Testis (tissue), 3 donors: ENCODE measurements around the gene EPDR1. TPM values are rescaled to one million over a fixed set of nuclear protein-coding genes. Genes with fewer than 3 reads are reported as not detected.
"Not testable (repeated sequence)": the region's sequence is repeated elsewhere in the genome, so short reads cannot be mapped to it uniquely, and the experiment has no call there.

Experiments
- DNase-seq: peaks from one replicate; pipeline ENCODE4 v3.0.0-alpha.2; 2019
- H3K27ac ChIP-seq, 2 donors: fragments of 200-600 bp; sonication (generic); one replicate each; pipeline ENCODE4 v1.5.1; 2019
- H3K27me3 ChIP-seq: fragments of 200-600 bp; sonication (generic); one replicate; pipeline ENCODE4 v1.5.1; 2019
- H3K36me3 ChIP-seq: fragments of 200-600 bp; sonication (generic); one replicate; pipeline ENCODE4 v1.5.1; 2017; ENCODE audit warnings: low read depth; ENCODE audit errors: missing control alignments
- H3K4me1 ChIP-seq: fragments of 200-600 bp; sonication (generic); one replicate; pipeline ENCODE4 v1.5.1; 2019
- H3K4me3 ChIP-seq, 2 donors: fragments of 200-600 bp; sonication (generic); one replicate each; pipeline ENCODE4 v1.5.1; 2017 to 2019
- H3K9me3 ChIP-seq: fragments of 200-600 bp; sonication (generic); one replicate; pipeline ENCODE4 v1.5.1; 2017
- POLR2A ChIP-seq: fragments of 450-650 bp; IDR thresholded peaks from one replicate; pipeline ENCODE4 v1.6.1; 2017; ENCODE audit warnings: antibody characterized with exemption, mild to moderate bottlenecking, moderate library complexity
- WGBS, 2 donors: methylation state at CpG; one replicate each; pipeline ENCODE4 v1.1.5; 2018; 5-methylcytosine and 5-hydroxymethylcytosine counted together
- intact Hi-C: fragments of 100-400 bp; cut with DNase I; formaldehyde crosslinking; loops from one replicate; pipeline ENCODE4 v1.15.1; 2023; ENCODE audit warnings: low total_unique reads
- polyA plus RNA-seq: library from polyadenylated mRNA; stranded (reverse); fragments of 350-450 nt; fragmentation: Illumina TruSeq; extraction: RNeasy Lipid Tissue Mini Kit (QIAGEN cat#74804); gene quantifications from one replicate; pipeline ENCODE4 v1.2.3, GENCODE V29; 2014; ENCODE audit warnings: low read depth, low replicate concordance; ENCODE audit not compliant: insufficient read depth
- total RNA-seq, 2 donors: library from RNA; depleted of rRNA; stranded (reverse); fragments of >200 nt; gene quantifications; one replicate each; pipeline ENCODE4 v1.2.3, GENCODE V29; 2016
- TF ChIP-seq, protein P1 (sequence below), 3 experiments: fragments of 450-650 bp in 2 of 3; fragments of 200-600 bp in 1 of 3; sonication (generic) in 1 of 3; IDR thresholded peaks; one replicate each; pipeline ENCODE4 v1.5.1; 2016 to 2019; ENCODE audit warnings: antibody characterized with exemption in 3 of 3, mild to moderate bottlenecking in 2 of 3, moderate library complexity in 1 of 3

Gene EPDR1
- total and polyA plus RNA-seq, 3 donors from 2014 or later = 30.4 to 34.8 (median 33.9) TPM

DNA sequence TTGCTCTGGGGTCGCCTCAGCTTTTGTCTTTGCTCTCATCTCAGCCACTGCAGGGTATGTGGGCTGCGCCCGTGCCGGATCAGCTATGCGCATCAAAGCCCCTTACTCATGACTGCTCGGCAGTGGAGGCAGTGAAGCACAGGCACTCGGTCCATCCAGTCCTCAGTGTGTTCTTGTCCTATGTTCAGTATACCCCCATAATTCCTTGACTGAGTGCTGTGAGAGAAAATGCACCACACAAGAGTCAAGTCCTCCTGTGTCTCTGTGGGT, 27.4 kb downstream of the EPDR1 start:
- intact Hi-C loops = no loop called here
- TF ChIP-seq POLR2A = no peak
- TF ChIP-seq, protein P1, sequence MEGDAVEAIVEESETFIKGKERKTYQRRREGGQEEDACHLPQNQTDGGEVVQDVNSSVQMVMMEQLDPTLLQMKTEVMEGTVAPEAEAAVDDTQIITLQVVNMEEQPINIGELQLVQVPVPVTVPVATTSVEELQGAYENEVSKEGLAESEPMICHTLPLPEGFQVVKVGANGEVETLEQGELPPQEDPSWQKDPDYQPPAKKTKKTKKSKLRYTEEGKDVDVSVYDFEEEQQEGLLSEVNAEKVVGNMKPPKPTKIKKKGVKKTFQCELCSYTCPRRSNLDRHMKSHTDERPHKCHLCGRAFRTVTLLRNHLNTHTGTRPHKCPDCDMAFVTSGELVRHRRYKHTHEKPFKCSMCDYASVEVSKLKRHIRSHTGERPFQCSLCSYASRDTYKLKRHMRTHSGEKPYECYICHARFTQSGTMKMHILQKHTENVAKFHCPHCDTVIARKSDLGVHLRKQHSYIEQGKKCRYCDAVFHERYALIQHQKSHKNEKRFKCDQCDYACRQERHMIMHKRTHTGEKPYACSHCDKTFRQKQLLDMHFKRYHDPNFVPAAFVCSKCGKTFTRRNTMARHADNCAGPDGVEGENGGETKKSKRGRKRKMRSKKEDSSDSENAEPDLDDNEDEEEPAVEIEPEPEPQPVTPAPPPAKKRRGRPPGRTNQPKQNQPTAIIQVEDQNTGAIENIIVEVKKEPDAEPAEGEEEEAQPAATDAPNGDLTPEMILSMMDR (IDR thresholded peaks at IDR 0.05) = no peak
- no peaks in the 10 kb centered on the region for H3K9me3 ChIP-seq
- no peak overlapping the region for H3K4me3 ChIP-seq
- H3K4me1 ChIP-seq = peaks cover 10% of the 10 kb centered on the region
- no peaks in the 10 kb centered on the region for H3K36me3 ChIP-seq
- 91 to 100% methylated on average over 2 to 7 of the region's 7 CpGs for WGBS, 2 donors
- no peak overlapping the region for H3K27ac ChIP-seq
- no peak for DNase-seq
- no peaks in the 10 kb centered on the region for H3K27me3 ChIP-seq

DNA sequence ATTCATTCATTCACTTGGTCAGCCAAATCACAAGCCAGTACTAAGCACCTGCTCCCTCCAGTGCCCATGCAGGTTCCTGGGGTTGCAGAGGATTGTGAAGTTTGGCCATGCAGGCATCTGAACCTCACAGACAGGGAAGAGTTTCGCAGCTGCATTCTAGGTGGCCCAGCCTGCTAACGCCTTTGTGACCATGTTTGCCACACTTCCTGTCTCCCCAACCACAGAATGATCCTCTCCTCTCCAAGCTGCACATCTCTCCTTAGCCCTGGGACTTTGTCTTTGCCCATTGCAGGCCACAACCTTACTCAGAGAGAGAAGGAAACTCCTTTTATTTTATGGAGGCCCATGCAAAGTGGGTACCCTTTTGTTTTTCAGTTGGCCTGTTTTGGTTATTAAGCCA, 31.8 kb downstream of the EPDR1 start:
- Histone ChIP-seq H3K4me3 (no peak overlapping the region), H3K36me3 (no peaks in the 10 kb centered on the region), H3K4me1 (no peaks in the 10 kb centered on the region), H3K9me3 (no peaks in the 10 kb centered on the region), H3K27me3 (no peaks in the 10 kb centered on the region), H3K27ac (no peak overlapping the region)
- TF ChIP-seq POLR2A = no peak
- TF ChIP-seq, protein P1 (IDR thresholded peaks at IDR 0.05) = no peak
- WGBS, 2 donors = 82 to 87% methylated on average over 2 of the region's 2 CpGs
- no peak for DNase-seq
- intact Hi-C loops = no loop called here

- H3K27ac ChIP-seq, H3K4me1 ChIP-seq, H3K27me3 ChIP-seq, H3K9me3 ChIP-seq, H3K4me3 ChIP-seq, H3K36me3 ChIP-seq, DNase-seq, intact Hi-C loops: not testable (repeated sequence)
- 93 to 100% methylated on average over 1 of the region's 1 CpG for WGBS, 2 donors
These were observed 33.8 kb downstream of the EPDR1 start for GRCh38 chr7:37954217-37954616.

- TF ChIP-seq POLR2A = no peak
- TF ChIP-seq, protein P1 (IDR thresholded peaks at IDR 0.05) = no peak
- no peak overlapping the region for H3K27ac ChIP-seq
- no peak for DNase-seq
- no peaks in the 10 kb centered on the region for H3K4me1 ChIP-seq
- no peaks in the 10 kb centered on the region for H3K27me3 ChIP-seq
- no peaks in the 10 kb centered on the region for H3K36me3 ChIP-seq
- no peak overlapping the region for H3K4me3 ChIP-seq
- no peaks in the 10 kb centered on the region for H3K9me3 ChIP-seq
- intact Hi-C loops = no loop called here
These were observed 36.4 kb downstream of the EPDR1 start for GRCh38 chr7:37956791-37957190.

- no peaks in the 10 kb centered on the region for H3K4me1 ChIP-seq
- no peak for DNase-seq
- TF ChIP-seq POLR2A = no peak
- TF ChIP-seq, protein P1 (IDR thresholded peaks at IDR 0.05) = no peak
- no peaks in the 10 kb centered on the region for H3K9me3 ChIP-seq
- H3K27ac ChIP-seq = no peak overlapping the region
- no peaks in the 10 kb centered on the region for H3K27me3 ChIP-seq
- 81 to 88% methylated on average over 9 of the region's 9 CpGs for WGBS, 2 donors
- H3K4me3 ChIP-seq = no peak overlapping the region
- intact Hi-C loops = no loop called here
- H3K36me3 ChIP-seq = no peaks in the 10 kb centered on the region
These were observed 37.0 kb downstream of the EPDR1 start for GRCh38 chr7:37957221-37957970.
